Transverse colon (tissue), 3 donors: ENCODE data around the gene C4orf36.

Experiments
- EP300 ChIP-seq: sonication (generic); formaldehyde crosslinking; IDR thresholded peaks from one replicate; pipeline ENCODE4 v1.6.1; 2017; ENCODE audit warnings: antibody characterized with exemption, low read depth
- TF ChIP-seq, protein P1 (sequence below), 5 experiments: fragments of 200-600 bp in 3 of 5; fragments of 450-650 bp in 2 of 5; sonication (generic) in 3 of 5; IDR thresholded peaks; 1 replicate in 2 of 5; 2 replicates in 3 of 5; pipeline ENCODE4 v1.5.1; 2016 to 2017; ENCODE audit warnings: antibody characterized with exemption in 5 of 5, inconsistent platforms in 3 of 5, mild to moderate bottlenecking in 2 of 5, moderate library complexity in 1 of 5

DNA sequence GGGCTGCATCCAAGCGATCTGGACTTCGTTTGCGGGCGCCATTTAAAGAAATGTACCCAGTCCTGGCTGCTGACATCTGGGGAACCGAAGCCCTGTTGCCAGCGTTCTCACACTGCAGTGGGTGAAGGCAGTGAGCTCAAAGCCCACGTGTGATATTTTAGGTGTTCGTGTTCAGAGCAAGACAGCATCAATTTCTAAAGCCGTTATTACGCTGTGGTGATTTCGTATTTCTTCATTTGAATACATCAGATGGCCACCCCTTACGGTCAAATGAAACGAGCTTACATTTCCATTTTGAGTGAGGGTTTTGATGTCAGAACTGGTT lies 376 bp upstream of the C4orf36 start:
- TF ChIP-seq, protein P1, sequence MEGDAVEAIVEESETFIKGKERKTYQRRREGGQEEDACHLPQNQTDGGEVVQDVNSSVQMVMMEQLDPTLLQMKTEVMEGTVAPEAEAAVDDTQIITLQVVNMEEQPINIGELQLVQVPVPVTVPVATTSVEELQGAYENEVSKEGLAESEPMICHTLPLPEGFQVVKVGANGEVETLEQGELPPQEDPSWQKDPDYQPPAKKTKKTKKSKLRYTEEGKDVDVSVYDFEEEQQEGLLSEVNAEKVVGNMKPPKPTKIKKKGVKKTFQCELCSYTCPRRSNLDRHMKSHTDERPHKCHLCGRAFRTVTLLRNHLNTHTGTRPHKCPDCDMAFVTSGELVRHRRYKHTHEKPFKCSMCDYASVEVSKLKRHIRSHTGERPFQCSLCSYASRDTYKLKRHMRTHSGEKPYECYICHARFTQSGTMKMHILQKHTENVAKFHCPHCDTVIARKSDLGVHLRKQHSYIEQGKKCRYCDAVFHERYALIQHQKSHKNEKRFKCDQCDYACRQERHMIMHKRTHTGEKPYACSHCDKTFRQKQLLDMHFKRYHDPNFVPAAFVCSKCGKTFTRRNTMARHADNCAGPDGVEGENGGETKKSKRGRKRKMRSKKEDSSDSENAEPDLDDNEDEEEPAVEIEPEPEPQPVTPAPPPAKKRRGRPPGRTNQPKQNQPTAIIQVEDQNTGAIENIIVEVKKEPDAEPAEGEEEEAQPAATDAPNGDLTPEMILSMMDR (IDR thresholded peaks at IDR 0.05) = no peak
- no peak for TF ChIP-seq EP300
